ENCODE data around the gene UACA. TPM values are rescaled to one million over a fixed set of nuclear protein-coding genes. Genes with fewer than 3 reads are reported as not detected.
A peak's percentile ranks its signal among the peaks of the same experiment; 100 is the strongest.

The UACA gene
- total RNA-seq, 1 experiment from 2014 or later = 38.0 TPM

DNA sequence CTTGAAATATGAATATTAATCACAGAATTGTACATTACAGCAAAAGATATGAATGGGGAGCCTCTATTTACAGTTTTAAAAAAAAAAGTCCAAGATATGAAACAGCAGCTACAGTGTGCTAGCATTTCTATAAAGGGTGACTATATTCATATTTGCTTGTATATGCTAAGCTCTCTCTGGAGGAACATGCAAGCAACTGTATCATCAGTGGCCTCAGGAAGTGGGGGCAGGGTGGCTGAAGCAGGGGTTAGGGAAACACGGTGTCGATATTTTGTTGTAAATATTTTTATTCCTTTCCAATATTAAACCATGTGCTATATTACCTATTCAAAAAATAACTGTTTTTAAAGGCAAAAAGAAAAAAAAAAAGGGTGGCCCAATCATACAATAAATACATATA is 2.3 kb downstream of the UACA start:
- no peak overlapping the region for H2AK5ac ChIP-seq (ENCODE audit: insufficient read length, low read length)
- no peaks in the 10 kb centered on the region for H3K23me2 ChIP-seq (ENCODE audit: insufficient read length, low read depth, low read length, poor library complexity, severe bottlenecking)
- no peak overlapping the region for H3K56ac ChIP-seq (ENCODE audit: insufficient read length, low read depth, low read length)
- no peak overlapping the region for H3K14ac ChIP-seq (ENCODE audit: insufficient read depth, low read length)
- no peak for DNase-seq
- H3K36me3 Mint-ChIP-seq (ENCODE audit: insufficient read depth in 1 of 3, low read depth in 3 of 3) = no peaks in the 10 kb centered on the region
- no peak overlapping the region for H2BK12ac ChIP-seq (ENCODE audit: insufficient read length, low read depth, low read length)
- no peak overlapping the region for H3K27ac ChIP-seq (ENCODE audit: insufficient read length, low read depth, low read length)
- H3K4me2 ChIP-seq (ENCODE audit: insufficient read depth, insufficient read length, low read length) = no peak overlapping the region
- H3K4me1 Mint-ChIP-seq = peaks cover 39 to 43% of the 10 kb centered on the region in 2 experiments
- H3K27me3 ChIP-seq (ENCODE audit: insufficient read depth, low read length) = no peaks in the 10 kb centered on the region
- no peaks in the 10 kb centered on the region for H3K79me1 ChIP-seq (ENCODE audit: insufficient read depth, low read depth, low read length, poor library complexity, severe bottlenecking)
- H3K18ac ChIP-seq (ENCODE audit: insufficient read length, low read depth, low read length) = no peak overlapping the region
- TF ChIP-seq, protein P1, sequence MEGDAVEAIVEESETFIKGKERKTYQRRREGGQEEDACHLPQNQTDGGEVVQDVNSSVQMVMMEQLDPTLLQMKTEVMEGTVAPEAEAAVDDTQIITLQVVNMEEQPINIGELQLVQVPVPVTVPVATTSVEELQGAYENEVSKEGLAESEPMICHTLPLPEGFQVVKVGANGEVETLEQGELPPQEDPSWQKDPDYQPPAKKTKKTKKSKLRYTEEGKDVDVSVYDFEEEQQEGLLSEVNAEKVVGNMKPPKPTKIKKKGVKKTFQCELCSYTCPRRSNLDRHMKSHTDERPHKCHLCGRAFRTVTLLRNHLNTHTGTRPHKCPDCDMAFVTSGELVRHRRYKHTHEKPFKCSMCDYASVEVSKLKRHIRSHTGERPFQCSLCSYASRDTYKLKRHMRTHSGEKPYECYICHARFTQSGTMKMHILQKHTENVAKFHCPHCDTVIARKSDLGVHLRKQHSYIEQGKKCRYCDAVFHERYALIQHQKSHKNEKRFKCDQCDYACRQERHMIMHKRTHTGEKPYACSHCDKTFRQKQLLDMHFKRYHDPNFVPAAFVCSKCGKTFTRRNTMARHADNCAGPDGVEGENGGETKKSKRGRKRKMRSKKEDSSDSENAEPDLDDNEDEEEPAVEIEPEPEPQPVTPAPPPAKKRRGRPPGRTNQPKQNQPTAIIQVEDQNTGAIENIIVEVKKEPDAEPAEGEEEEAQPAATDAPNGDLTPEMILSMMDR (conservative IDR thresholded peaks at IDR 0.05) = no peak
- no peak overlapping the region for H3K9ac ChIP-seq (ENCODE audit: extremely low read depth, insufficient read length, low read length)
- H3K4me1 ChIP-seq (ENCODE audit: insufficient read depth, low read length) = no peaks in the 10 kb centered on the region
- H2BK15ac ChIP-seq (ENCODE audit: low read depth, low read length) = no peak overlapping the region
- H3K27me3 Mint-ChIP-seq (ENCODE audit: low read depth) = no peaks in the 10 kb centered on the region
- no peaks in the 10 kb centered on the region for H3K9me3 ChIP-seq (ENCODE audit: control insufficient read depth, low read depth, low read length)
- H3K27ac Mint-ChIP-seq = no peak overlapping the region
- no CpG with 5 or more reads among the region's 2 CpGs for WGBS (ENCODE audit: extremely low coverage, insufficient read length, low lambda C conversion rate)
- H4K8ac ChIP-seq (replicated peaks; ENCODE audit: insufficient read length, low read depth, low read length) = no peak overlapping the region
- no peaks in the 10 kb centered on the region for H3K9me3 Mint-ChIP-seq
- H2BK5ac ChIP-seq (ENCODE audit: insufficient read length, low read length) = no peak overlapping the region
- no peak overlapping the region for H4K91ac ChIP-seq (ENCODE audit: insufficient read length, low read depth, low read length)
- H3K23ac ChIP-seq (ENCODE audit: insufficient read length, low read depth, low read length) = no peak overlapping the region
- H4K20me1 ChIP-seq (ENCODE audit: control insufficient read depth, insufficient read depth, insufficient read length) = no peaks in the 10 kb centered on the region
- H2BK20ac ChIP-seq (ENCODE audit: low read depth, low read length, poor library complexity, severe bottlenecking) = no peak overlapping the region
- H2AFZ ChIP-seq (ENCODE audit: low read length) = no peak overlapping the region
- H3K4me3 Mint-ChIP-seq = peak overlapping the region in 1 of 2 experiments; percentile 50; a peak in 1 of 5 replicates
- H3K4ac ChIP-seq (ENCODE audit: low read depth, low read length) = no peak overlapping the region
- no peaks in the 10 kb centered on the region for H3K79me2 ChIP-seq (ENCODE audit: insufficient read depth, low read length)
- H3T11ph ChIP-seq (ENCODE audit: low read length) = no peak overlapping the region
- H4K5ac ChIP-seq (ENCODE audit: insufficient read length, low read depth, low read length) = no peak overlapping the region
- H2BK120ac ChIP-seq (ENCODE audit: low read depth, low read length, poor library complexity, severe bottlenecking) = no peak overlapping the region

Measured in H9 (cell line).